NAMALWA (cell line): ENCODE results near the gene GAB4.

Source experiments
- DNase-seq: peaks from one replicate; pipeline ENCODE4 v3.0.0-alpha.2; 2015; ENCODE audit warnings: low spot score

GAB4 gene

DNA sequence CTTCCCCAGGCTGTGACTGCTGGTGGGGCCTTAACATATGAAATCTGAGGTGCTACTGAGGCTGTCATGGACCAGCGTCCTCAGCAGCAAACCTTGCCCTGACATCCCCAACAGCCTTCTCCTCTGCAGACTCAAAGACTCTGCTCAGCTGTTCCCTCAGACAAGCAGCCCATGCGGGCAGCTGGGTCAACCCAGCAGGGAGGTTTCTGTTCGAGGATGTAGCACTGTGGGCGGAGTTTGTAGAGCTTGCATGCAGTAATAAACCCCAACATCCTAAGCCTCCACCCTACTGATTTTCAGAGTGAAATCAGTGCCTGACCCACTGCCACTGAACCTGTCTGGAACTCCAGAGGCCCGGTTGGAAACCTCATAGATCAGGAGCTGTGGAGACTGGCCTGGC, 94.0 kb downstream of the GAB4 start:
- DNase-seq = peak; percentile 61

DNA sequence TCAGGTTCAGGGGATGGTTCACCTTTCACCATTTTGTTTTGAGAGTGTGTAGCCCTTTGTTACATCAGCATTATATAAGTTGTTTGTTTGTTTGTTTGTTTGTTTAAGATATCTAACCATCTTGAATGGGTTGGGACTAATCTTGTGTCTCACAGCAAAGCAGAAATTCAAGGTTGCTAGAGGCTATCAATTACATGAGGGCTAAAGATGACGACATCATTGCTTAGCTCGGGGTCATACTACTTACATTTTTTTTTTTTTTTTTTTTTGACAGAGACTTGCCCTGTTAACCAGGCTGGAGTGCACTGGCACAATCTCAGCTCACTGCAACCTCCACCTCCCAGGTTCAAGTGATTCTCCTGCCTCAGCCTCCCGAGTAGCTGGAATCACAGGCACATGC, 95.7 kb downstream of the GAB4 start:
- no peak for DNase-seq
